ENCODE measurements around the gene PSTPIP1. TPM values are rescaled to one million over a fixed set of nuclear protein-coding genes. Genes with fewer than 3 reads are reported as not detected.
A peak's percentile ranks its signal among the peaks of the same experiment; 100 is the strongest.

The PSTPIP1 gene
- total and polyA plus RNA-seq, 10 of the 15 experiments (the other 5 are each of a cell fraction or from before 2014, with no cell fraction given), result 0.50 to 29.3 (median 14.5) TPM

- TF ChIP-seq CUX1 (IDR thresholded peaks at IDR 0.05; ENCODE audit: insufficient replicate concordance, low read depth, low read length), result no peak
- no peak for TF ChIP-seq ZNF274 (IDR thresholded peaks at IDR 0.05; ENCODE audit: insufficient read depth, insufficient read length)
- TF ChIP-seq TARDBP (IDR thresholded peaks at IDR 0.05; ENCODE audit: borderline replicate concordance), result no peak
- TF ChIP-seq MEF2A (IDR thresholded peaks at IDR 0.05; ENCODE audit: insufficient read depth, low read depth, low read length), result no peak
- TF ChIP-seq CHD1 (IDR thresholded peaks at IDR 0.05; ENCODE audit: low read depth, low read length), result 0 out of 2 replicates have a peak, but pooled peaks have one; percentile 4
Measured at GRCh38 chr15:77019521-77020331, 24.8 kb downstream of the PSTPIP1 start (continued).
